Stimulated activated CD8-positive, alpha-beta memory T cell treated with anti-CD3 and anti-CD28 coated beads, Interleukin-7, amount 100 ng/mL, for 48 hours (primary cell): ENCODE measurements around the gene ZC3H12D.
"Not testable (repeated sequence)": the region's sequence is repeated elsewhere in the genome, so short reads cannot be mapped to it uniquely, and the experiment has no call there.

Source experiments
- DNase-seq, 2 donors: peaks; one replicate each; pipeline ENCODE4 v3.0.0-alpha.2; 2020; ENCODE audit warnings: low read depth in 1 of 2; ENCODE audit errors: extremely low read depth in 1 of 2

The ZC3H12D gene

GRCh38 chr6:149483849-149484655 is 762 bp downstream of the ZC3H12D start:
- no peak for DNase-seq

GRCh38 chr6:149483334-149483725 is 1.5 kb downstream of the ZC3H12D start:
- DNase-seq, result no peak

GRCh38 chr6:149482545-149483333 is 2.1 kb downstream of the ZC3H12D start:
- DNase-seq, result no peak

GRCh38 chr6:149480502-149481280 is 4.1 kb downstream of the ZC3H12D start:
- no peak for DNase-seq

GRCh38 chr6:149478631-149479314 is 6.0 kb downstream of the ZC3H12D start:
- no peak for DNase-seq

GRCh38 chr6:149477544-149477943 is 7.3 kb downstream of the ZC3H12D start:
- DNase-seq, result no peak

- no peak for DNase-seq
Observed at GRCh38 chr6:149476789-149477455, 7.9 kb downstream of the ZC3H12D start.

- DNase-seq, result no peak
Observed at GRCh38 chr6:149474108-149474935, 10.5 kb downstream of the ZC3H12D start.

GRCh38 chr6:149473080-149474052 is 11.4 kb downstream of the ZC3H12D start:
- no peak for DNase-seq

- DNase-seq, result no peak
Observed at GRCh38 chr6:149472241-149472640, 12.6 kb downstream of the ZC3H12D start.

GRCh38 chr6:149471801-149472200 is 13.0 kb downstream of the ZC3H12D start:
- DNase-seq, result no peak

GRCh38 chr6:149470948-149471347 is 13.9 kb downstream of the ZC3H12D start:
- no peak for DNase-seq

- no peak for DNase-seq
Observed at GRCh38 chr6:149468179-149468578, 16.6 kb downstream of the ZC3H12D start.

- no peak for DNase-seq
Observed at GRCh38 chr6:149467265-149467664, 17.5 kb downstream of the ZC3H12D start.

GRCh38 chr6:149464411-149464810 is 20.4 kb downstream of the ZC3H12D start:
- DNase-seq, result no peak

- no peak for DNase-seq
Observed at GRCh38 chr6:149463781-149464180, 21.0 kb downstream of the ZC3H12D start.

- not testable (repeated sequence) for DNase-seq
Observed at GRCh38 chr6:149462712-149463111, 22.1 kb downstream of the ZC3H12D start.

GRCh38 chr6:149461670-149462069 is 23.1 kb downstream of the ZC3H12D start:
- DNase-seq, result no peak
